ENCODE data around the gene MDP1.
"Not testable (repeated sequence)": the region's sequence is repeated elsewhere in the genome, so short reads cannot be mapped to it uniquely, and the experiment has no call there.

MDP1 gene

DNA sequence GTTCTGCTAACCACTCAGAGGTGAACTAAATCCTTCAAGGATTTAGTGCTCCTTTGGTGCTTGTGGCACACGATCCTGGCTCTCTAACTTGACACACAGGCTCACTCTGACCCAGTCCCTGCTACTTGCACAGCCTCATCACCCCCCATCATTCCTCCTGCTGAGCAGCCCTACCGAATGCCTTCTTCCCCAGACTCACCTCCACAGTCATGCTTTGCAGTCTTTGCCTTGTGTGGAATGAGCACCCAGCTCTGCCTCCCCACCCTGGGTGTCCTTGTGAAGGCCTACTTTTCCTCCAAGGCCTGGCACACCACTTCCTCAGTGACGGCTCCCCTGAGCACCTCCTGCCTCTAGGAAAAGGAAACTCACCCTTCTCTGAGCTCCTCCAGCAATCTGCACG lies 34.5 kb upstream of the MDP1 start:
- DNase-seq: no peak

DNA sequence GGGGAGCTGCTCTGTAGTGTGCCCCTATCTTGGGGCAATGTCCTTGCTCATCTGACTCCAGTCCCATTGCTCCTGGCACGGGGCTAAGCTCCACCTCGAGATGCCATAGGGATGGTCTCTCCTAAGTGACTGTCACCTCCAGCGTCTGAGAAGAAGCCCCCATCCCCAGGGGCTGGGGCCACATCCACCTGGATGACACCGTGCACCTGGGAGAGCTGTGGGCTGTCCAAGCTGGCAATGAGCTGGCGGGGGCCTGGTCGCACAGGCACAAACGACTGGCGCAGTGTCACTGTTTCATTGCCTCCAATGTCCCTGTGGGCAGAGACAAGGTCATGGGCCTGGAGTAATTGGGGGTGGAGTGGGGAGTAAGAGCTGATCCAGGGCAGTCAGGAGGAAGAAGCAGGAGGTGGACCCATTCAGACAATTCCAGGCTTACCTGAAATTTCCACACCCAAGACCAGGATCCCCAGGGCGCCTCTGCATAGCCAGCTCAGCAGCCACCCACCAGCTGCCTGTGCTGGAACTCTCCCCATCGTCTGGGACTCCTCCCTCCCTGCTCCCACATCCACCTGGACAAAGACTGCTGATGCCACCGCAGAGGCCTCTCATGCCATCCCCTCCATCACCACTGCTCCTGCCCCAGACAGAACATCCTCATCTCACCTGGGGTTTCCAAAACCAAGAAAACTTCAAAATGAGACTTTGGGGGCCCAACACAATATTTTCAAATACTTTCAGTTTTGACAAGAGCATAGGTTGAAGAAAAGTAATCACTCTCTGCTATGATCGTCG lies 33.6 kb upstream of the MDP1 start:
- DNase-seq: no peak

DNA sequence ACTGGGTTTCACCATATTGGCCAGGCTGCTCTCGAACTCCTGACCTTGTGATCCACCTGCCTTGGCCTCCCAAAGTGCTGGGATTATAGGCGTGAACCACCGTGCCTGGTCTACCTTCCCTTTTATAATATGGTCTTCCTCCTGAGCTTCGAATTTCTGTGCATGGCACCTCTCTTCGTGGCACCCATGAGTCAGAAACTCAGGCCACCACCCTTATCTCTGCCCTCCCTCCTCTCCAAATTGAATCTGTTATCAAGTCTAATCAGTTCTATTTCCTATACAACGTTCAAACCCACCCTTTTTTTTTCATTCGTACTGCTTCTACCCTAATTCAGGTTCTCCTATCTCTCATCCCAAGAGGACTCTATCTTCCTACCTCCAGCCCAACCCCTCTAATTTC lies 31.6 kb upstream of the MDP1 start:
- DNase-seq: no peak

- peak in 1 of 2 donors; percentile 25 for DNase-seq
Measured at GRCh38 chr14:24246765-24247212, 30.9 kb upstream of the MDP1 start.

GRCh38 chr14:24245350-24245749 lies 29.5 kb upstream of the MDP1 start:
- DNase-seq: not testable (repeated sequence)

GRCh38 chr14:24243336-24243836 lies 27.5 kb upstream of the MDP1 start:
- DNase-seq: peak in 1 of 2 donors; percentile 12

DNA sequence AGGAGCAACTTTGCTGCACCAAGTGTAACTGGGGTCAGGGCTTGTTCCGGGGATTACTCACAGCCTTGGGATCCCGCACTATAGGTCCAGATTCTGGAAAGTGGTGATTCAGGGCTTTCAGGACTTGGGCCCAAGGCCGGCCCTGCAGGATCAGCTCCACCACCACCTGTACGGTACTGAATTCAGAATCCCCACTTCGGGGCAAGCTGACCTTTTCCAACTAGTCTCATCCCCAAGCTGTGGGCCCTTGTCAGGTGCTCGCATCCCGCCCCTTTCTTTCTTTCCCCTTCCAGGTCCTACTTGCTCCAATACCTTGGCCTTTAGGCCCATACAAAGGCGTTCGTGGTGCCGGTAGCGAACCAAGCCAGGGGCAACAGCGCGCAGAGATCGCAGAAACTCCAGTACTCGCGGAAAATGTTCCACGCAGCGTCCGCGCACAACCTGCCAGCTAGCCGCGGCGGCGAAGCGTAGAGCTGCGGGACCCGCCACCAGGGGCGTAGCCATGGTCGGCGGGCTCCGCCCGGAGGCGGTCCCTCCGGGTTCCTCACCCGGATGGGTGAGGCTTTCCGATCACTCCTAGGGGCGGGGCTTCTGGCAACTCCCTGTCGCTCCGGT lies 26.1 kb upstream of the MDP1 start:
- DNase-seq: peak; percentile 94 to 95

DNA sequence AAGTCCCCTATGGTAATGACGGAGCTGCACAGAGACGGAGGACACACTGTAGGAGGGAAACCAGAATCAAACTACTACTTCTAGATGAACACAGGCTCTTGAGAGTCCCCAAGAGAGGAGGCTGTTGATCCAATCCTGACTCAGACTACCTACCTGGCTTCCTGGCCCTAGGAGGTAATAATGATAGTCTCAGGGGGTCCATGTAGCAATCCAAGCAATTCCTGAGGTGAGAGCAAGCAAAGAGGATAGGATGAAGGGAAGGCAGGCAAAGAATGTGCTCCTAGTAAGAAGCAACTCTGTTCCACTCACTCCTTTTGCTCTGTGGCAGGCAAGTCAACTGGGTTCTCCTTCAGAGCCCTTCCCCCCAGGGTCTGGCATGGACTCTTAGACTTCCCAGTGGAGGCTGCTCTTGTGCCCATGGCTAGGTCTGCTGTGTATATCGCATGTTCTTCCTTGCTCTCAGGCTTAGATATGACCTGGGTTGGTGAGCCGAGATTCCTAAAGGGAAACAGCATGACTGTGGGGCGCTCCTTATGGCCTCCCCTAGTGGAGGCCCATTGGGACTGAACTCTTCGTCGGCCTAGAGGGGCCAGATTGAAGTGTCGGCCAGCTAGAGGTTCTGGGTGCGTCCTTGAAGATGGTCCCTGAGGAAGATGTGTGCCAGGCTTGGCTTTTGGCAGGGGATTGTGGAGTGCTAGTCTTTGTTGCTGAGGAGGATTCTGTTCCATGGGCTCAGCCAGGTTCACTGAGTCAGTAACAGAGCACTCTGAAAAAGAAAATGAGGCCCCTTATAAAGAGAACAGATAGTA lies 24.4 kb upstream of the MDP1 start:
- no peak for DNase-seq

- no peak for DNase-seq
Measured at GRCh38 chr14:24238527-24239037, 22.7 kb upstream of the MDP1 start.

GRCh38 chr14:24238123-24238522 lies 22.3 kb upstream of the MDP1 start:
- DNase-seq: no peak

GRCh38 chr14:24237463-24237955 lies 21.6 kb upstream of the MDP1 start:
- DNase-seq: no peak

GRCh38 chr14:24236689-24237462 lies 21.0 kb upstream of the MDP1 start:
- no peak for DNase-seq

DNA sequence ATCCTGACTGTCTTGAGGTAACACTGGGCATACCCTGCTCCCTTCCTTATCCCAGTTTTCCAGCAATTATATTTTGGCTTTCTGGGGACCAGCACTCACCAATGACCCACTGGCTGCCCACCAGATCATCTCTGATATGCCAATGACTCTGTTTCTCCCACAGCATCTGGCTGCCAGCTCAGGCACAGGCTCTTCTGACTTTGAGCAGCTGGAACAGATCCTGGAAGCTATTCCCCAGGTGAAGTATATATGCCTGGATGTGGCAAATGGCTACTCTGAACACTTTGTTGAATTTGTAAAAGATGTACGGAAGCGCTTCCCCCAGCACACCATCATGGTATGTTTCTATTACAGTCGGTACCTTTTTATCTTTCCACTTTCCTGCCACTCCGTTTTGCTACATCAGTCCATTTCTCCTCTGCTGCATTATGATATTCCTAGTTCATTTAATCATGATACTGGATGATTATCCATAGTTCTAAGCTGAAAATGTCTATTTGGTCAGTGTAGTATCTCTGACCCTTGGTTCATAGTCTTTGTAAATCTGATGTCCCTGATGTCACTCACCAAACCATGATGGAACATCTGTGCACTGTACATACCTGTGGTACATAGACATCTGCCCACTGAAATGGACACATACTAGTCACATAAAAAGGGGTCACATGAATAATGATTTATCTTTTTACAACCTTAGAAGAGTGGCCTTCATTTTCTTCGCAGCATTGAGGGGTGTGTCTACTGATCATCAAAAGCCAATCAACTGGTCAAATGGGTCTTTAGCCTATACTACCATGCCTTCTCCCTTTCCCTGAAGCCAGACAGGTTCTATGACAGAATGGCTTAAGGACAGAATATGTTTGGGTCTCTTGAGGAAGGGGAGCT lies 20.2 kb upstream of the MDP1 start:
- no peak for DNase-seq

DNA sequence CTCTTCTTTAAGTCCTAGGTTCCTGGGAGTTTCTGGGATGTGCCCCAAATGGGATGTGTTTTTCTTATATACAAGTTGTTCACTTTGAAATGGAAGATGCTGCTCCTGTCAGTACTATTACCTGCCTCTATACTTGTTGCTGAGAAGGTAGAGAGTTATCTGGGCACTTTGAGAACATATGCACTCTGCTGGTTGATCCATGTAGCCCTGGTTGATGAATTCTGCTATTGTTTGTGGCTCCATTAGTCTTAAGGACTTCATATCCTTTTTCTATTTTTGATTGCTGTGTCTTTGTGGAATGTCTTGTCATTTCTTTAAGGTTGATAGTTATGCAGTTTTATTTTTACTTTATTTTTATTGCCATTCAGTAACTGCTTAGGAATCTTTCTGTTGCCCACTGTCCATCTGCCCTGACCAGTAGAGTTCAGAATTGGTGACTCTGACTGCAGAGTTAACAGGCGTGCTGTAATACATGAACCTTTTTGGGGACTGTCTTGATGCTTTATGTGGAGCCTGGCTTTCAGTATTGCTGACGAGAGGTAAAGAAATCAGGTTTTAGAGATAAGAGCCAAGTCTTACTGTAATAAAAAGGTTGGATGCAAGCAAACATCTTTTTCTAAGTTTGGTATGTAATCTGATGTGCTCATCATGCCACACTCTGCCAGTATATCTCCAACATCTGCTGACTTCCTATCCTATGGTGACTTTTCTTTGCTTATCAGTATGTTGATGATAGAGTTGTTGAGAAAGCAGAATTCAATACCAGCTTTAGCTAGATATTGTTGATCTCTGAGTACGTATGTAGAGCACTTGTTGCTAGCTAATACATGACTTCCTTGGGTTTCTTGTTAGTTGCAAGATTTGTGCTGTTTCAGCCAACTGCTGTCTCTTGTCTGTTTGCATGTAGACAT lies 18.5 kb upstream of the MDP1 start:
- DNase-seq: no peak

DNA sequence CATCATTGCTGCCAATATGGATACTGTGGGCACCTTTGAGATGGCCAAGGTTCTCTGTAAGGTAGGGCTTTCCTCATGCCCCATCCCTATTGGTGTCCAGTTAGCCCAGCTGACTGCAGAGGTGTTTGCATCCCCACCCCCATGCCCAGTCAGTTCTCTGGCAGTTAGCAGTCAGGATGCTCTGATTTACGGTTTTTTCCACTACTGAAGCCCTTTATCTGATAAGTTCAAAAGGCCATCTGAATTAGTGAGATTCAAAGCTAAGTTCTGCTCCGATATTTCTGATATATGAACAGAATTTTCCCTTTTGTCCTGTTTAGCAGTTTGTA lies 17.6 kb upstream of the MDP1 start:
- no peak for DNase-seq

GRCh38 chr14:24232645-24233537 lies 17.0 kb upstream of the MDP1 start, which contains the start of gene GMPR2:
GMPR2 (plus strand) TSS chr14:24232929; CDS start chr14:24233254, 325 bp downstream.
- peak in 1 of 2 donors; percentile 22 for DNase-seq

DNA sequence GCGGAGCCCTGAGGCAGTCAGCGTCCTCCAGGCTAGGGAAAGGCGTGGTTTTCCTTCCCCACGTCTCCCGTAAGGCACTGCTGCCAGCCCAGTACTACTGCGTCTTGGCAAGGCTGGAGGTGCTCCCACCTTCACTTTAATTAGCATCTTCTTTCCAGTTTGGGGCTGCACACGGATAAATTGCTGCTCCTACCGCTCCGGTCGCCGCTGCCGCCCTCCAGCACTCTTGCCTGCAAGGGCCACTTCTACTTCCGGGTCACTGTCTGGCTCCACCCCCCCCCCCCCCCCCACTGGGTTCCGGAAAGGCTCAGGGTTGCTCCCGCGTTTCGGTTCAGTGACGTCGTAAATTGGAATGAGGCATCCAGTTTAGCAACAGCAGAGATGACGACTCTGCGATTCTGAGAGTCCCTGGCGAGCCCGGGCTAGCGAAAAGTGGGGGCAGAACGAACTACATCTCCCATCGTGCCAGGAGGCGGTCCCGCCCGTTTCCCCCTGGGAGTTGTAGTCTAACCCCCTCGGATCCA lies 16.3 kb upstream of the MDP1 start, which contains the start of gene NEDD8:
NEDD8 (minus strand) TSS at position 247 of the 524 bp plus-strand sequence; CDS start at position 147, 100 bp downstream.
- DNase-seq: peak; percentile 91 to 92
